CD4-positive, alpha-beta T cell treated with Interleukin-10 for 1 hour (primary cell): ENCODE results near the gene NCKAP5L.
A peak's percentile ranks its signal among the peaks of the same experiment; 100 is the strongest.
"Not testable (repeated sequence)": the region's sequence is repeated elsewhere in the genome, so short reads cannot be mapped to it uniquely, and the experiment has no call there.

Experiments
- DNase-seq: peaks from one replicate; pipeline ENCODE4 v3.0.0-alpha.2; 2020

The NCKAP5L gene

GRCh38 chr12:49863946-49864797 lies 36.0 kb upstream of the NCKAP5L start:
- no peak for DNase-seq

DNA sequence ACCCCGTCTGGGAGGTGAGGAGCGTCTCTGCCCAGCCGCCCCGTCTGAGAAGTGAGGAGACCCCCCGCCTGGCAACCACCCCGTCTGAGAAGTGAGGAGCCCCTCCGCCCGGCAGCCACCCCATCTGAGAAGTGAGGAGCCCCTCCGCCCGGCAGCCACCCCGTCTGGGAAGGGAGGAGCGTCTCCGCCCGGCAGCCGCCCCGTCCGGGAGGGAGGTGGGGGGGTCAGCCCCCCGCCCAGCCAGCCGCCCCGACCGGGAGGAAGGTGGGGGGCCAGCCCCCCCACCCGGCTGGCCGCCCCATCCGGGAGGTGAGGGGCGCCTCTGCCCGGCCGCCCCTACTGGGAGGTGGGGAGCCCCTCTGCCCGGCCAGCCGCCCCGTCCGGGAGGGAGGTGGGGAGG lies 32.7 kb upstream of the NCKAP5L start:
- DNase-seq, result not testable (repeated sequence)

- DNase-seq, result not testable (repeated sequence)
Observed at GRCh38 chr12:49855890-49856289, 27.7 kb upstream of the NCKAP5L start.

- no peak for DNase-seq
Observed at GRCh38 chr12:49854976-49855375, 26.8 kb upstream of the NCKAP5L start.

- DNase-seq, result no peak
Observed at GRCh38 chr12:49853671-49854070, 25.5 kb upstream of the NCKAP5L start.

DNA sequence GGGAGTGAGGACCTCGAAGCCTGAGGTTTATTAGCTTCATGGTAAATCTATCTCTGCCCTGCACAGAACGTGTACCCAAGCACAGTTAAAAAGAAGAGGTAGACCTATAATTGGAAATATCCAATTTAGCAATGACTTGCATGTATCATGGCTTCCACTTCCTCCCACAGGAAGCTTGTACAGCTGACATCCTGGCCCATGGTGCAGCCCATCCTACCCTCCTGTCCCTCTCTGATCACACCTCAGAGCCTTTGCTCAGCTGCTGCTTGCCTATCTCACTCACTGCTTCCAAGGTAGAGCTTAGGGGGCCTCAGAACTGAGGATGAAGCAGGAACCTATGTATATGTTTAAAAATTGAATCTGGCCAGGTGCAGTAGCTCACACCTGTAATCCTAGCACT lies 18.9 kb upstream of the NCKAP5L start:
- DNase-seq, result no peak

GRCh38 chr12:49846032-49846431 lies 17.8 kb upstream of the NCKAP5L start:
- DNase-seq, result no peak

DNA sequence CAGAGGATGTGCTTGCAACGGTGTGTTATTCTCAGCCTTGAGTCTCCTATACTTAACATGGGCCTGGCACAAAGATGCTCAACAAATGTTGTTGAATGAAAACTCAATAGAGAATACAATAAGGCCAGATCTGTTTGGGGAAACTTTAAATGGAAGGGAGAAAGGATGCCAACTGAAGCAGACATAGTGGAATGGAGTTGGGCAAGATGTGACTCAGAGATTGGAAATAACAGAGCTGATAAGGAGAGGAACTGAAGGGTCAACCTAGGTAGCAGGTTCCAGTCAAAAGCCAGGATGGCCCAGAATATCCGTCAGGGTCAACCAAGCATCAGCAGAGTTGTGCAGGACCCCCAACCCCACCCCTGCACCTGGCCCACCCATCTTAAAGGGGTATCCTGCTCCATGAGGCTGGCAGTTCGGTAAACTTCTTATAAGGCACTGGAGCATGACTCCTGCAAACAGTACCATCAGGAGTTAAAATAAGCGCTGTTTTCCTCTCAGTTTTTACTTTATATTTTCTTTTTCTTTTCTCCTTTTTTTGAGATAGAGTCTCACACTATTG lies 15.7 kb upstream of the NCKAP5L start:
- no peak for DNase-seq

- no peak for DNase-seq
Observed at GRCh38 chr12:49843411-49843810, 15.2 kb upstream of the NCKAP5L start.

- peak; percentile 91 for DNase-seq
Observed at GRCh38 chr12:49842519-49843352, 14.5 kb upstream of the NCKAP5L start, which contains the start of gene BCDIN3D. Gene BCDIN3D (minus strand): TSS chr12:49843106. CDS start chr12:49843087, 19 bp downstream.

- peak; percentile 62 for DNase-seq
Observed at GRCh38 chr12:49838973-49839633, 10.9 kb upstream of the NCKAP5L start.

GRCh38 chr12:49832836-49833421 lies 4.7 kb upstream of the NCKAP5L start:
- DNase-seq, result no peak

- DNase-seq, result no peak
Observed at GRCh38 chr12:49831717-49832116, 3.5 kb upstream of the NCKAP5L start.

GRCh38 chr12:49827401-49828099 lies 663 bp downstream of the NCKAP5L start:
- DNase-seq, result peak; percentile 53

GRCh38 chr12:49827051-49827400 lies 1.2 kb downstream of the NCKAP5L start:
- DNase-seq, result no peak

- no peak for DNase-seq
Observed at GRCh38 chr12:49825971-49826421, 2.2 kb downstream of the NCKAP5L start.

GRCh38 chr12:49825360-49825970 lies 2.7 kb downstream of the NCKAP5L start:
- no peak for DNase-seq

DNA sequence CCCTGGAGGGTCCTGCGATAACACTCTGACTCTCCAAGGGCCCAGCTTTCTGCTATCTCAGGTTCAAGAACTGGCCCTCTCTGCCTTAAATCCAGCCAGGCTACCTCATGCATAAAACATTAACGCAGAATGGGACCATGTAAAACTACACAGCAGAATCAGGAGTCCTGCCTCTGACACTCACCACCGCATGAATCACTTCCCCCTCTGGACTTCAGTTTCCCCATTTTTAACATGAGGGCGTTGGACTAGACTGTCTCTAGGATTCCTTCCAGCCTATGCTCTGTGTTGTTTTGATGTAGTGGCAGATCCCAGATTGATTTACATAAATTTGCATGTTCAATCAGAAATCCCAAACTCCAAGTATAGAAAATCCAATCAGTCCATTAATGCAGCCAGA lies 3.3 kb downstream of the NCKAP5L start:
- peak; percentile 9 for DNase-seq

DNA sequence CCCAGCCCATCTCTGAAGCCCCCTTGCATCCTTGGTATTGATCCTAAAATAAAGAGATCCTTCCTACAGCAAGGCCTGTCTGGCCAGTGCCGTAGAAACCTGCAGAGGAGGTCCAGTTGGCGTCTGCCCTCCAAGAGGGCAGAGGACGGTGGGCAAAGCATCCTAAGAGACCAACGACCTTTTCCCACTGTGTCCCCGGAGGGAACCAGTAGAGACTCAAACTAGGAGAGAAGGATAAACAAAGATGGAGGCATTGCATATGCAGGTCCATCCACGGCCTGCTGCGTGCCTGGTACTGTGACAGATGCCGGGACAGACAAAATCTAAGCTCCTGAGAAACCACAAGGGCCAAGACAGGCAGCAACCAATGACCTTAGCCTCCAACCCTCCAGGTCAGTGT lies 3.8 kb downstream of the NCKAP5L start:
- no peak for DNase-seq

DNA sequence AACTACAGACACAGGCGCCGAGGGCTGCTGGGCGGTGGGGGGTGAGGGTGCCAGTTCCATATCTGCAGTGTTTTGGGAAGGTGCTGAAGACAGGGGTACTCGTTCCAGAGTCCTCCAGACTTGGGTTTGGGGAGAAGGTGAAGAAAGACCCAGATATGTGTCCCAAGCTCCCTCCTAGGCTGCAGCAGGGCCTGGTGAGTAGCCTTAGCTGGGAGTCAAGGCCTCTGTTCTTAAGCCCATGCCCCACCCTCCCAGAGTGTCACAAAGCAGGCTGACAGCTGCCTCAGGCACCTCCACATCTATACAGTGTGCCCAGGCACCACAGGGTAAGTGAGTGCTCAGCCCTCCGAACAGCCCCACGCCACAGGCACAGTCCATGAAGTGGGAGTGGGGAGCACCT lies 4.3 kb downstream of the NCKAP5L start:
- no peak for DNase-seq

- no peak for DNase-seq
Observed at GRCh38 chr12:49823350-49823749, 4.9 kb downstream of the NCKAP5L start.
